SH-SY5Y (cell line): Measurements from ENCODE around the gene ACMSD.

Experiments used
- GATA2 ChIP-seq: IDR thresholded peaks from 2 replicates; pipeline ENCODE4 v1.6.1; 2011; ENCODE audit warnings: mild to moderate bottlenecking, low read depth, low read length
- GATA3 ChIP-seq: IDR thresholded peaks from 2 replicates; pipeline ENCODE4 v1.6.1; 2011; ENCODE audit warnings: low read depth, mild to moderate bottlenecking, low read length, moderate library complexity

GRCh38 chr2:134883552-134884293 is 45.3 kb downstream of the ACMSD start:
- TF ChIP-seq GATA2: no peak
- TF ChIP-seq GATA3: no peak
